NB4 (cell line): Measurements from ENCODE around the gene NME8.
"Not testable (repeated sequence)": the region's sequence is repeated elsewhere in the genome, so short reads cannot be mapped to it uniquely, and the experiment has no call there.

Source experiments
- DNase-seq: peaks from one replicate; pipeline ENCODE4 v3.0.0; 2010; ENCODE audit warnings: low read depth
- H3K4me3 ChIP-seq: one replicate; pipeline ENCODE4 v1.5.1; 2011; ENCODE audit warnings: mild to moderate bottlenecking, low read depth, low read length, moderate library complexity
- CTCF ChIP-seq: IDR thresholded peaks from one replicate; pipeline ENCODE4 v1.5.1; 2012; ENCODE audit warnings: low read depth, low read length
- MAX ChIP-seq: IDR thresholded peaks from 2 replicates; pipeline ENCODE4 v1.6.1; 2011; ENCODE audit warnings: low read depth, low read length
- MYC ChIP-seq: IDR thresholded peaks from 2 replicates; pipeline ENCODE4 v1.6.1; 2011; ENCODE audit warnings: low read depth, low read length
- POLR2A ChIP-seq: IDR thresholded peaks from 2 replicates; pipeline ENCODE4 v1.6.1; 2011; ENCODE audit warnings: mild to moderate bottlenecking; ENCODE audit not compliant: insufficient read length; ENCODE audit errors: extremely low read depth

NME8 gene, protein sequence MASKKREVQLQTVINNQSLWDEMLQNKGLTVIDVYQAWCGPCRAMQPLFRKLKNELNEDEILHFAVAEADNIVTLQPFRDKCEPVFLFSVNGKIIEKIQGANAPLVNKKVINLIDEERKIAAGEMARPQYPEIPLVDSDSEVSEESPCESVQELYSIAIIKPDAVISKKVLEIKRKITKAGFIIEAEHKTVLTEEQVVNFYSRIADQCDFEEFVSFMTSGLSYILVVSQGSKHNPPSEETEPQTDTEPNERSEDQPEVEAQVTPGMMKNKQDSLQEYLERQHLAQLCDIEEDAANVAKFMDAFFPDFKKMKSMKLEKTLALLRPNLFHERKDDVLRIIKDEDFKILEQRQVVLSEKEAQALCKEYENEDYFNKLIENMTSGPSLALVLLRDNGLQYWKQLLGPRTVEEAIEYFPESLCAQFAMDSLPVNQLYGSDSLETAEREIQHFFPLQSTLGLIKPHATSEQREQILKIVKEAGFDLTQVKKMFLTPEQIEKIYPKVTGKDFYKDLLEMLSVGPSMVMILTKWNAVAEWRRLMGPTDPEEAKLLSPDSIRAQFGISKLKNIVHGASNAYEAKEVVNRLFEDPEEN

DNA sequence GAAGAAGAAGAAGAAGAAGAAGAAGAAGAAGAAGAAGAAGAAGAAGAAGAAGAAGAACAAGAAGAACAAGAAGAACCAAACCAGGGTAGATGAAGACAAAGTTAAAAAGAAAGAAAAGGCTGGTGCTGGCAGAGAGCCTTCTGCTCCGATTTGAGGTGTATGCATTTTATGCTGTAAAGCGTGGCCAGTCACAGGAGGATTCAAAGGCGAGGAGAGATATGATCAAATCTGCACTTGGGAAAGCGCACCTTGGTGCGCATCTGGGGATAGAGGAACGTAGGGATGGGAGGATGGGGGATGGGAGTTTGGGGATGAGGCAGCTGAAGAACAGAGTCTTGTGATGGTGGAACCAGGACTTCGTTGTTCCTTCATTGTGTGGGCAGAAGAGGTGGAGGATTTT, at the start of gene NME8:
Gene NME8, plus strand, starts transcription at position 301 of the 400 bp plus-strand sequence. CDS start 1,670 bp downstream, outside the sequence.
- H3K4me3 ChIP-seq, result no peak within 1 kb of the TSS
- TF ChIP-seq POLR2A, result no peak
- no peak for TF ChIP-seq CTCF
- no peak for TF ChIP-seq MAX
- no peak for TF ChIP-seq MYC
- no peak for DNase-seq

GRCh38 chr7:37806152-37806551, 42.2 kb upstream of the NME8 start:
- no peak for DNase-seq
- H3K4me3 ChIP-seq, result no peak overlapping the region
- TF ChIP-seq POLR2A (no peak), MYC (no peak), CTCF (no peak), MAX (no peak)

- H3K4me3 ChIP-seq, DNase-seq: not testable (repeated sequence)
Measured at GRCh38 chr7:37812161-37812580, 36.2 kb upstream of the NME8 start.

DNA sequence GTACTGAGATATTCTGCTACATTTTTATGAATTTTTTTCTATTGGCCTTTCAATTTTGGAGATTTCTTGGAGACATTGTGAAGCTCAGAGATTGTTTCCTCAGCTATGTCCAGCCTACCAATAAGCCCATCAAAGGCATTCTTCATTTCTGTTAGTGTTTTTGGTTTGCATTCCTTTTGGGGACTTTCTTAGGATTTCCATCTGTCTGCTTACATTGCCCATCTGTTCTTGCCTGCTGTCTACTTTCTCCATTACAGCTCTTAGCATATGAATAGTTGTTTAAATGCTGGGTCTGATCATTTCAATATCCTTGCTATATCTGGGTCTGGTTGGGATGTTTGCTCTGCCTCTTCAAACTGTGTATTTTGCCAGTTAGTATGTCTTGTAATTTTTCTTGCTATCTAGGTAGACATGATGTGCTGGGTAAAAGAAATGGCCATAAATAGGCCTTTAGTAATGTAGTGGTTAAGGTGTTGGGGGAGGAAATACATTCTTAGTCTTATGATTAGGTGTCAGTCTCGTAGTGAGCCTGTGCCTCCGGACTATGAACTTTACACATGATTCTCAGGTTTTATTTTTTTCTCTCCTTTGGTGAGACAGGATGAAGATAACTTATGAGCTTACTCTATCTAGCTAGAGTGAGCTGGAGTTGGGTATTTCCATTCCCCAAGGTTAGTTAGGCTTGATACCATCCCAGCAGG, 32.6 kb upstream of the NME8 start:
- no peak overlapping the region for H3K4me3 ChIP-seq
- DNase-seq, result no peak
- no peak for TF ChIP-seq MYC
- TF ChIP-seq POLR2A, result no peak

GRCh38 chr7:37816922-37817590, 31.3 kb upstream of the NME8 start:
- no peak for DNase-seq
- TF ChIP-seq MAX, result no peak
- no peak for TF ChIP-seq POLR2A
- no peak for TF ChIP-seq CTCF
- TF ChIP-seq MYC, result no peak
- no peak overlapping the region for H3K4me3 ChIP-seq

- H3K4me3 ChIP-seq, result no peak overlapping the region
- TF ChIP-seq POLR2A (no peak), MAX (no peak), CTCF (no peak), MYC (no peak)
- no peak for DNase-seq
Measured at GRCh38 chr7:37817591-37817960, 30.8 kb upstream of the NME8 start.
